GM19043 (cell line): ENCODE data around the gene VSNL1.
"Not testable (repeated sequence)": the region's sequence is repeated elsewhere in the genome, so short reads cannot be mapped to it uniquely, and the experiment has no call there.

ENCODE experiments used
- ATAC-seq: cut with Tn5 transposase; IDR thresholded peaks from one replicate; pipeline ENCODE4 v1.9.1; 2021; ENCODE audit warnings: low read depth; ENCODE audit not compliant: unreplicated experiment

VSNL1 gene

DNA sequence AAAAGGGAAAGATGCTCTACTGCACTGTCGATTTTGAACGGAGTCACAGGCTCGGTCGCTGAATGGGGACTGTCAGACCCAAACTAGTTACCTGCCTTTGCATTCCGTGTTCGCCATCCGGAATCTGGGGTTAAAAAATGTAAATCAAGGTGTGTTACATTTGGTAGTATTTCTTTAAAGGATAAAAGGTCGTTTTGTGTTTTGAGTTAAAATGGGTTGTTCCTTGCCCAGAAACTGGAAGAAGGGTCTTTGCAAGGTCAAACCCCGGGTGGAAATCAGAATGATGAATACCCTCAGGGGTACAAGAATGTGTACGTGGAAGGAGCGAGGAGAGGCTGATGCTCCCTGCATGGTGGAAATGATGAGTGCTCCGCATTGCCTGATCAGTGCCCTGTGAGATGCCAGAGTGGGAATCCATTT, 1.0 kb downstream of the VSNL1 start:
- no peak for ATAC-seq

DNA sequence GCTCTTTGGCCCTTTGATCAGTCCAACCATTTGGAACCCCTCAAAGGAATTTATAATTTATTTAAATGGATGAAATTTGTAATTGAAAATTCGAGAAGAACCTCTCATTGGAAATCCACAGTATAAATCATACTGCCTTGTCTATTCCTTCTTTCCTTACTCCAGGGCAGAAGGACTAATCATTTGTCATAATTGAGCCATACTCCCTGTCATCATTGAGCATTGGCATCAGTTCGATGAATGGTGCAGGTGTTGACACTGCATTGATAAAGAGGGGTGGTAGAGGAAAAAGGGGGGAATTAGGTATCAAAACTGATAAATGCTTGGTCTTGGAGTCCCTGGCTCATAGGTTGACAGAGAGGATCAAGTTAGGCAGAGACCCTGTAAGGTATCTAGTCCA, 2.0 kb downstream of the VSNL1 start:
- ATAC-seq: no peak

DNA sequence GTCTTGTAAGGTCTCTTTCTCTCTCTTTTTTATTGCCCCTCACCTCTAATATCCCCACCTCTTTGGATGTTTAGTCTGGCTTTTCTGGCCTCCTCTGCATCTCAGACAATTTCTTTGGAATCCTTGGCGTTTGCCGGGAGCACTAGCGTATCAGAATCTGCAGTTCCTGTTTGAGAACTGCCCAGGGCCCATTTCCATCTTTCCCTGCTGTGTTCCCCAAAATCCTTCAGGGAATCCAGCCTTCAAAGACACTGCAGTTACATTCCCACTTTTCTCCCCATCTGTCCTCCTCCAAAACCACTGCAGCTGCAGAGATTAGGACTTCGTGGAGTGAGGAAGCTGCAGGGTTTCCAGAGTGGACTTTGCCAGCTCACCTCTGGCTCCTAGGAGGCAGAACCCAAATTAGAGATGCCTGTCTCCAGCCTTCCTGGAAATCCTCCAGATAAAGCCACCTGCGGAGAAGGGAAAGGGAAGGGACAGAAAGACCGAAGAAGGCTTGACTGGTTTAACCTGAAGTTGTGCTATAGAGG, 2.7 kb downstream of the VSNL1 start:
- ATAC-seq: no peak

DNA sequence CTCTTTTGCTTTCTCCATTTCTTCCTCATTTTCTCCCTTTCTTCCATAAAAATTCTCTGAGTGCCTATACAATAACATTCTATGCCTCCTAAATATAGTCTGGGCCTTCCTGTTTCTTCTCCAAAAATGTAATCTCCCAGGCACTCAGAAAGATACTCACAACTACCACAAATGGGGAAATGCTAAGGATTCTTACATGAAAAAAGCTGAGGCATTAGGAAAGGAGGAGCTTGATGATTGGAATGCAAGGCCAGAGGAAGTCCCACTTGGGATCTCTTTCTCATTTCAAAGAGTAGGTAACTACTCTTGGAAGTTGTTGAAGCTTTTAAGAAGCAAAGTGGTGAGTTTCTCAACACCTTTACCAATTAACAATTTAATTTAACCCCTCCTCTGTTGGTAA, 3.4 kb downstream of the VSNL1 start:
- no peak for ATAC-seq

DNA sequence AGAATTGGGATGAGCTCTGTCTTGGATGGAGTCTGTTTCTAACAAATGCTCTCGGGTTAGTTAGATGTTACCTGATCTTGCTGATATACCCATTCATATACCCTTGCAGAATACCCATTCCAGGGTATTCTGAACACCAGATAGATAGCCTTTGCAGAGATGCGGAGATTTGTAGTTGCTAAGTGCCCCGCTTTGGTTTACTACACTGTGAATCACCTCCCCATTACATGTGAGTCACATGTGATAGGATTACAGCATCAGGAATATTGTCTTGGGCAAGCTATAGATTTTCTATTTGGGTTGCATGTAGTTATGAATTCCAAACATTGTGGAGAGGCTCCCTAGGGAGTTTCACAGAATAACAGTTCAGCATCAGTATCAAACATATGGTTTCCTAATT, 3.8 kb downstream of the VSNL1 start:
- no peak for ATAC-seq

DNA sequence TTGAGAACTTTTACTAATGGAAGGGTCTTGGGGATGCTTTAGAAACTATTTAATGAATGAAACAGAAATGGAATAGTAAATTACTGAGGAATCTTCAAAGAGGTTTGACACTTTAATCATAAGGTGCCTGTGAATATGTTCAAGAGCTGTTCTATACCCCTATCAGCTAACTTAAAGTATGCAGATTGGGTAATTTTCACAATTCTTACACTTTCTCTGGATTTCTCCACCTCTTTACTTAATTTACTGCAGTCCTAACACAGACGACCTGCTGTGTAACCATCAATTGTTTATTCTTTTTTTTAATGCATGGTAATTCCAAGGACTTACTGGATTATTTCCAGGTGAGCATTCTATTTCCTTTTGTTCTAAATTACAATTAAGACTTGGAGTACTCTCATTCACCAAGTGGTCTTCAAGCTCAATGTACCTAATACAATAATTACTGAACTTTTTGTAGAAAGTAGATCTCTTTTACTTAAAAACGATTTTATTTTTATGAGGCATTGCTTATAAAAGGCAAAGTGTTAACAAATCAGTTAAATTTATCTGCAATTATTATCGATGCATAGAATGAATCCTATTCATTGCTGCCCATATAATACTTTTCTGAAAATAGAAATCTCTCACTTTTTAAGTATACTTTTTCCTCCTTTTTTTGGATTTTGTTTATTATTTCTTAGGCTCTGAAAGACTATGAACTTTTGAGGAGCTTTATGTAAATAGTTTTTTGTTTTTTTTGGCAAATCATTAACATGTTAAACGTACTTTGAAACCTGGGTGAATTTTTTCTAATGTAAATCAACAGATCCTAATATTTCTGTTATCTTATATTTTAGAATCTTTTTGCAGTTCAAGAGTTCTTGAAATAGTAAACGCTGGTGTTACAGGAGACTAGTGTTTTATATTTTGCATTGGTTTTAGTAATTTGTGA, 5.5 kb downstream of the VSNL1 start:
- ATAC-seq: no peak

DNA sequence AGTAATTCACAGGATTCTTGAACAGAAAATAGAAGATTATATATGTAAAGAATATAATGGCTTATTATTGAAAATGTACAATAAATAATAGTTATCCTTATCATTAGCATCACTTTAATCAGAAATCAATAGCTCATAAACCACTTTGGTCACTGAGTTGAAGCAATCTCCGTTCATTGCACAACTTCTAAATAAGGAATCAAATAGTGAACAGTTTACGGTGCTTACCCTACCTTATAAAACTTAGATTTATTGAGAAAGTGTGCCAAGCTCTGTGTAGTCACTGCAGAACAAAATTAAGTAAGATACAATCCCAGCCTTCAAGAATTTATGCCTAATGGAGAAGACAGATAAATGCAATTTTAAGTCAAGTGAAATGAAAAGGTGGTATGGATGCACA, 6.7 kb downstream of the VSNL1 start:
- no peak for ATAC-seq

DNA sequence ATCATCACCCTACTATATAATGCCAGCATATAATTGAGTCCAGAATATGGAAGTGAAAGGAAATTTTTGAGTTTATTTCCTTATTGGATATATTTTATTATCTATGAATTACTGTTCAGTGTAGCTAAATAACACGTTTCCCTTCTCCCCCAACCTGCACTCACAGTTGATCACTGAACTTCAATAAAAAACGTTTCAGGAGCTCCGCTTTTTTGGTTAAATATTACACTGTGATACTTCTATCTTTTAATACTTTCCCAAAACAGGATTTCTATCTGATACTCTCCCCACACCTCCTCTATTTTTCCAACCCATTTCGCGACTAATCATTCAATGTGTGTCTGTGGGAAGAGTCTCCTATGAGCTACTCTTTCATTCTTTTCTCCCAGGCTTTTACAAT, 7.2 kb downstream of the VSNL1 start:
- no peak for ATAC-seq

DNA sequence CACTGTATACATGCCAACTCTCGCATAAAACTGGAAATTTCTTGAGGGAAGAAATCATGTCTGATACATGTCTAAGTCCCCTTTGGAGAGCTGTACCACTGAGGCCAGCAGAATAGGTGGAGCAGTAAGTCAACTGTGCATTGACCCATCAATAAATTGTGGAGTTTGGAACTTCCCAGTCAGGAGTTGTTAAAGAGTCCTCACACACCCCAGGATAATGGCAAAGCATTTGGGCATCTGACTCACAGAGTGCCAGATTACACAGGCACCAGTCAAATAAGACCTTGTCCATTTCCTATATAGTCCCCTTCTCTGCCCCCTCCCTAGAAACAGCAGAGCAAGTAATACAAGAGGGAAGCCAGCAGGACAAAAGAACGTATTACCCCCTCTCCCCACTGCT, 10.4 kb downstream of the VSNL1 start:
- ATAC-seq: no peak

DNA sequence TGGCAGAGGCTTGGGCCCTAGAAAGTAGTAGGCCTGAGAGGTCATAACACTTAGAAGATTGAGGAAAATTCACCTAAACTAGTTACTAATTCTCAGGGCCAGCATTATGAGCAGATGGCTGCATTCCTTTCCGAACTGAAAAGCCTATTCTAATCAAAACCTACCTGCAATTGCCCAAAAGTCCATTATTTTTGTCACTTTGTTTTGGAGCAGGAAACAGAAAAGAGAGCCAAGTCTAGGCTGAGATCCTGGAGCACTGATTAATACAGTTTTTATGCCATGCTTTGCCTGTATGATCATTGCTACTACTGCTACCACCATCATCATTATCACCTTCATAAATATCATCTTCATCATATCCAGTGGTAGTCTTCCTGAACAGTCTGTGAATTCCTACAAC, 14.7 kb downstream of the VSNL1 start:
- no peak for ATAC-seq

DNA sequence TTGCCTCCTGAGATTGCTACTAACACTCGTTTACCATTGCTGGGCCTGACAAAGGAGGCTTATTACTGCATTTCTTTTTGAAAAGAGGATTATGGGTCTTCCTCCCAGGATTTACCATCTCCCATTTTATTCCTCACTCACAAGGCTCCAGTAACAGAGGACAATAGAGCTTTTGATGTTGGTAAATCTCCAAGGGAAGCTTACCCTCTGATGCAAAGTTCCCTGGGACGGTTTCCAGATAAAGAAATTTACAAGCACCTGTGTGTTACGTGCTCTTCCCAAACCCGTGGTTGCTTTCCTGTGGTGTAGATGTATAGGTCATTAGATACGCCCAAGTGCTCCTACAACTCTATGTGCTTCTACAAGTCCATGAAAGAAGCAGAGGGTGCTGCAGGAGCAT, 17.1 kb downstream of the VSNL1 start:
- ATAC-seq: no peak

DNA sequence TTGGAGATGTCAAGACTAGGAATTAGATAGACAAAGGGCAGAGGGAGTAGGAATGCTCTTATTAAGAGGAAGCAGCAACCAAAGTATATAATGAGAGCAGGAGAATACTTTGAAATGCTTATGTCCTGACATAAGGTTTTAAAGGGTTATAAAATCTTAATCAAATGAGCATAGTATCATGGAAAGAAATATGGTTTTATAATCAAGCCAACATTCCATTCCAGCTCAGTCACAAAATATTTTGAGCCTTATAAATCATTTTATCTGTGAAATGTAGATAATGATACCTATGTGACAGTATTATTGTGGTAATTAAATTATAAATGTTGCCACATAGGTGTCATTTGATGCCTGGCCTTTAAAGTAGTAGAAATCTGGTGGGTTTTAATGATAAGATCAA, 17.6 kb downstream of the VSNL1 start:
- no peak for ATAC-seq

DNA sequence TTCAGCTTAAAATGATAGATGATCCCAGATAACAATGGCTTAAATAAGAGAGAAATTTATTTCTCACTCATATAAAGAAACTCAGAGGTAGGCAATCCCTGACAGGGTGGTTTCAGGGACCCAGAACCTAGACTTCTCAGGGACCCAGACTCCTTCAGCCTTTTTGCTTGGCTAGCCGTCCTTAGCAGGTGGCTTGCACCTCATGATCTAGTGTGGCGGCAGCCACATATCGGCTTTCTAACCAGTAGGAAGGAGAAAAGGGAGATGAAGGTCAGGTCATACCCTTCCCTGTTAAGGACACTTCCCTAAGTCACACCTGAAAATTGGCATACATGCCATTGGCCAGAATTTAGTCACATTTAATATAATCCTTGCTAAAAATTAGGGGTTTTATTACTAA, 18.4 kb downstream of the VSNL1 start:
- ATAC-seq: no peak

DNA sequence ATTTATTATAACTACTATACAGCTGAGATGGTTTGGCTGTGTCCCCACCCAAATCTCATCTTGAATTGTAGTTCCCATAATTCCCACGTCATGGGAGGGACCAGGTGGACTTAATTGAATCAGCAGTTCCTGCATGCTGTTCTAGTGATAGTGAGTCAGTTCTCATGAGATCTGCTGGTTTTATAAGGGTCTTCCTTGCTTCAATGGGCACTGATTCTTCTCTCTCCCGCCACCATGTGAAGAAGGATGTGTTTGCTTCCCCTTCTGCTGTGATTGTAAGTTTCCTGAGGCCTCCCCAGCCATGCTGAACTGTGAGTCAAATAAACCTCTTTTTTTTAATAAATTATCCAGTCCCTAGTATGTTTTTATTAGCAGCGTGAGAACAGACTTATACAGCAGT, 25.2 kb downstream of the VSNL1 start:
- not testable (repeated sequence) for ATAC-seq

DNA sequence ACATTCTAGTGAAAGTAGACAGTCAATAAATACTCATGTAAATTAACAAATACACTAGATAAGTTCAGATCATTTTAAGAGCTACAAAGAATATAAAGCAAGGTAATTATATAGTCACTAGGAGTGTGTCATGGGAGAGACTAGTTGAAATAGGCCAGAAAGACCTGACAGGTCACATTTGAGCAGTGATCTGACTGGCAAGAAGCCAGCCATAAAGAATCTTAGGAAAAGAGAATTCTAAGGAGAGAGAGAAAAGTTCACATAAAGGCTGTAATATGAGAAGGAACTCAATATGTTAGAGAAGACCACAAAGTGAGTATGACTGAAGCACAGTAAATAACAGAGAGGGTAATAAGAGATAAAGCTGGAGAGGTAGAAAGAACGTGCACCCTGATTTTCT, 31.2 kb downstream of the VSNL1 start:
- no peak for ATAC-seq

DNA sequence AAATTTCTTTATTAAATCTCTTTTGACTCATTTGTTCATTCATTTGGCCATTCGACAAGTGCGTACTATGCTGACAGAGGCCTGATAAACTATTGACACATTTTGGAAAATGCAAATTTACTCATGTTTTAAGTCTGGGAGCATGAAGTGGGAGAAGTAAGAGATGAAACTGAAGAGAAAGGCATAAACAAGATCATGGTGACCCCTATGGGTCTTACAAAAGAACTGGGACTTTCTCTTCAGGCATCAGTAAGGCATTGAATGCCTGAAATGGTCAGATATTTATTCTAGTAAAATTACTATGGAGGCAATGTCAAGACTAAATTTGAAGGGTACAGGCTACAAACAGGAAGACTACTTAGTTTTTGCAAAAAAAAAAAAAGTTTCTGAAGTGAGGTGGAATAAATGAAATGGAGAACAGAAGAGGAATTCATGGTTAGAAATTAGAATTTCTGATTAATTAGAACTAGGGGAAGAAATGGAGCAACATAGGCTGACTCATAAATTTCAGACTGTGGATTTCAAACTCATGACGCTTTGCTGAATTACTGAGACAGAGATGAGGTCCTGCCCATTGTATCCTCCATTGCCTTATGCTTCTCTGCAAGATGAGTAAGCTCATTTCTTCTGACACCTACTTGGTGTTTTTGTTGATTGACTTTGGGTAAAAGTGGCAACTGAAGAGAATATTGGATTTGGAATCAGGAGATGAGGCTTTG, 32.7 kb downstream of the VSNL1 start:
- ATAC-seq: no peak

DNA sequence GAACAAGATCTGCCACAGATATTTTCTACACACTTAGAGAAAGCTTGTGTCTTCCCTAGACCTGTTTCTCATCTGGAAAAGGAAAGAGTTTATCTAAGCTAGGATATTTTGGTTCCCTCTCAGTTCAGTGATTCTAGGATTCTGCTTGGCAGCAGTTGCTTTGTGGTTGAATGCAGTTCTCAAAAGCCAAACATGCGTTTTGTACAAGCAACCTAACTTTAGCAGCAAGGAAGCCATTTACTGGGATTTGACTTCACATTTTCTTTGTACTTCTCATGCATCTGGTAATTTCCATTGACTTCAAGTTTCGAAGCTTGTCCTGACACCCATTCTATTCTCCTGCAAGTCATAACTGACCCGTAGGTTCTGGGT, 33.3 kb downstream of the VSNL1 start:
- ATAC-seq: no peak

DNA sequence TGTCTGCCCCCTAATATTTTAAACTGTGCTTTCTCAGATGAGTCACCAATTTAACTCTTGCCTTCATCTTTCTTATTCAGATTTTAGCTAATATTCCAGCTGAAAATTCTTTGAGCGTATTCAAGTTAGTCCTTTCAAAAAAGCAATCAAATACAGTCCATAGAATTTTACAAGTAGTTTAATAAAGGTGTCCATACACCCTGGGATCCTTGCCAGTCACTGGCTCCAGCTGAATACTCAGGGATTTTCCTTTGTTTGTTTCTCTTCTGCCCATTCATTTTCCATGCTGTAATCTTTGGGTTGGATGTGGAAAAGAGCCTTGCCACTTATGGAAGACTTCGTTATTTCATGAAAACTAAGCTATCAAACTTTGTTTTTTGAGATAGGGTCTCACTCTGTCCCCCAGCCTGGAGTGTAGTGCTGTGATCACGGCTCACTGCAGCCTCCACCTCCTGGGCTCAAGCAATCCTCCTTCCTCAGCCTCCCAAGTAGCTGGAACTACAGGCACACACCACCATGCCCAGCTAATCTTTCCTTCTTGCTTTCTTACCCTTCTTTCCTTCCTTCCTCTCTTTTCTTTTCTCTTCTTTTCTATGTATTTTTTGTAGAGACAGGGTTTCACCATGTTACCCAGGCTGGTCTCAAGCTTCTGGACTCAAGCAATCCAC, 34.0 kb downstream of the VSNL1 start:
- no peak for ATAC-seq

DNA sequence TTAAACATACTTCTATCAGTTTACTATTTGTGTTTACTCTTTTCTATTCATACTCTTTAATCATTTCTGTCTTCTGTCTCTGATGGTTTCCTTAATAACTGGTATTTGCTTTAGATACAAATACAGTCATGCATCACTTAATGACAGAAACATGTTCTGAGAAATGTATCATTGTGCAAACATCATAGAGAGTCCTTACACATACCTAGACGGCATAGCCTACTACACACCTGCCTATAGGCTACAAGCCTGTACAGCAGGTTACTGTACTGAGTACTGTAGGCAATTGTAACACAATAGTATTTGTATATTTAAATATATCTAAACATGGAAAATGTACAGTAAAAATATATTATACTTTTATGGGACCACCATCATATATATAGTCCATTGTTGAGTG, 36.3 kb downstream of the VSNL1 start:
- ATAC-seq: no peak

DNA sequence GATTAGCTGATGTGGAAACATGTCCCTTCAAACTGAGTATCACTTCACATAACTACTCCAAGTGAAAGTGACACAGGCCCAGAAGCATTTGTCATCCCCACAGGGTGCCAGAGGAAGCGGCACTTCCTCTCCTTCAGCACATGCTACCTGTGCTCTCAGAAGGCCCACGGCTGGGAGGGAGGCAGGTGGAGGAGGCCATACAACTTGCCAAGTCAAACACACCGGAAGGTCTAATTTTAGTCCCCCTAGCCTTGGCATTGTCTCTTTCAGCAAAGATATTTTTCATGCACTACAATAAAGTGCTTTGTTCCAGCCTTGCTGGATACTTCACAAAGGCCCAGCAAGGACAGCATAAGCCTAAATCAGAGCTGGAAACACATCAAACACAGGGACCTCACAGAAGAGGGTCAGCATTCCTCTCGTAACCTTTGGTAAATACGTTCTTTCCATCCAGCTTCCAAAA, 38.0 kb downstream of the VSNL1 start:
- ATAC-seq: peak; percentile 87
